Fibroblast of lung (primary cell): Measurements from ENCODE around the gene HAGH. TPM values are rescaled to one million over a fixed set of nuclear protein-coding genes. Genes with fewer than 3 reads are reported as not detected.

Experiments used
- DNase-seq, 2 donors: peaks; one replicate each; pipeline versions ENCODE4 v3.0.0 to v3.0.0-alpha.2; 2010; ENCODE audit warnings: low read depth in 2 of 2
- H2AFZ ChIP-seq: 2 replicates; pipeline ENCODE4 v1.5.1; 2012; ENCODE audit warnings: low read length, control low read depth, inconsistent platforms
- H3K27ac ChIP-seq: 2 replicates; pipeline ENCODE4 v1.5.1; 2011; ENCODE audit warnings: low read length, control low read depth; ENCODE audit not compliant: insufficient read depth
- H3K27me3 ChIP-seq: 2 replicates; pipeline ENCODE4 v1.5.1; 2011; ENCODE audit warnings: mild to moderate bottlenecking, low read length; ENCODE audit not compliant: control insufficient read depth, insufficient read depth
- H3K36me3 ChIP-seq: 2 replicates; pipeline ENCODE4 v1.5.1; 2011; ENCODE audit warnings: low read length; ENCODE audit not compliant: control insufficient read depth, insufficient read depth
- H3K4me1 ChIP-seq: 2 replicates; pipeline ENCODE4 v1.5.1; 2011; ENCODE audit warnings: low read length; ENCODE audit not compliant: control insufficient read depth, insufficient read depth; ENCODE audit errors: extremely low read depth
- H3K4me2 ChIP-seq: 2 replicates; pipeline ENCODE4 v1.5.1; 2011; ENCODE audit warnings: low read length, control low read depth; ENCODE audit not compliant: insufficient read depth; ENCODE audit errors: extremely low read depth
- H3K4me3 ChIP-seq, 4 experiments: fragments of 200-600 bp in 1 of 4; sonication (generic) in 1 of 4; replicated peaks in 1 of 4; 2 replicates each; pipeline ENCODE4 v1.5.1; 2011 to 2016; ENCODE audit warnings: low read length in 4 of 4, low read depth in 3 of 4, mild to moderate bottlenecking in 3 of 4, control low read depth in 2 of 4, inconsistent platforms in 1 of 4, mixed read lengths in 1 of 4; ENCODE audit not compliant: insufficient read depth in 1 of 4; ENCODE audit errors: control extremely low read depth in 1 of 4
- H3K79me2 ChIP-seq: 2 replicates; pipeline ENCODE4 v1.5.1; 2012; ENCODE audit warnings: mild to moderate bottlenecking, low read length, inconsistent platforms; ENCODE audit not compliant: control insufficient read depth, insufficient read depth
- H3K9ac ChIP-seq: 2 replicates; pipeline ENCODE4 v1.5.1; 2011; ENCODE audit warnings: mild to moderate bottlenecking, low read length, control low read depth; ENCODE audit not compliant: insufficient read depth
- H3K9me3 ChIP-seq: 2 replicates; pipeline ENCODE4 v1.5.1; 2012; ENCODE audit warnings: low read depth, low read length; ENCODE audit not compliant: control insufficient read depth, insufficient read depth
- H4K20me1 ChIP-seq: 2 replicates; pipeline ENCODE4 v1.5.1; 2011; ENCODE audit warnings: low read length; ENCODE audit not compliant: control insufficient read depth, insufficient read depth; ENCODE audit errors: extremely low read depth
- CTCF ChIP-seq, 2 donors: IDR thresholded peaks in 1 of 2; conservative IDR thresholded peaks in 1 of 2; 1 replicate in 1 of 2; 2 replicates in 1 of 2; pipeline ENCODE4 v1.5.1; 2011 to 2012; ENCODE audit warnings: low read length in 2 of 2, control low read depth in 1 of 2, inconsistent platforms in 1 of 2, low read depth in 1 of 2, mild to moderate bottlenecking in 1 of 2
- EZH2 ChIP-seq: IDR thresholded peaks from 2 replicates; pipeline ENCODE4 v1.5.1; 2012; ENCODE audit warnings: low read length, control low read depth, mild to moderate bottlenecking; ENCODE audit errors: missing control alignments
- polyA plus RNA-seq, 2 donors: library from polyadenylated mRNA; depleted of rRNA in 1 of 2; stranded (reverse) in 1 of 2; unstranded in 1 of 2; fragments of >200 nt; gene quantifications; 2 replicates each; pipeline ENCODE4 v1.2.1, GENCODE V29; 2011 to 2012; ENCODE audit warnings: missing spikeins in 1 of 2
- total RNA-seq: library from RNA; depleted of rRNA; stranded (reverse); fragments of >200 nt; gene quantifications from 2 replicates; pipeline ENCODE4 v1.2.1, GENCODE V29; 2014

Gene HAGH
- total and polyA plus RNA-seq, 2 donors (not counting 1 experiment from before 2014, with no cell fraction given): 18.4 to 47.4 TPM

- TF ChIP-seq CTCF (conservative IDR thresholded peaks at IDR 0.05 in 1 of 2, IDR thresholded peaks at IDR 0.05 in 1 of 2; ENCODE audit: low read depth in 1 of 2, low read length in 2 of 2): no peak
- no peak for TF ChIP-seq EZH2
- Histone ChIP-seq H3K79me2 (no peaks in the 10 kb centered on the region), H3K36me3 (peaks cover 5% of the 10 kb centered on the region), H3K27me3 (no peaks in the 10 kb centered on the region), H3K9me3 (no peaks in the 10 kb centered on the region), H3K27ac (no peak overlapping the region), H3K4me3 (no peak overlapping the region), H3K4me2 (no peak overlapping the region), H3K4me1 (peaks cover 3% of the 10 kb centered on the region), H2AFZ (no peak overlapping the region), H4K20me1 (no peaks in the 10 kb centered on the region), H3K9ac (no peak overlapping the region)
- DNase-seq: no peak
Measured at GRCh38 chr16:1809281-1809801, 17.3 kb downstream of the HAGH start.

GRCh38 chr16:1808691-1809090, 17.9 kb downstream of the HAGH start:
- Histone ChIP-seq H3K4me1 (peaks cover 3% of the 10 kb centered on the region), H4K20me1 (no peaks in the 10 kb centered on the region), H3K9ac (no peak overlapping the region), H2AFZ (no peak overlapping the region), H3K4me2 (no peak overlapping the region), H3K4me3 (no peak overlapping the region), H3K36me3 (peaks cover 5% of the 10 kb centered on the region), H3K27me3 (no peaks in the 10 kb centered on the region), H3K79me2 (no peaks in the 10 kb centered on the region), H3K27ac (no peak overlapping the region), H3K9me3 (no peaks in the 10 kb centered on the region)
- TF ChIP-seq EZH2 (no peak), CTCF (conservative IDR thresholded peaks at IDR 0.05 in 1 of 2, IDR thresholded peaks at IDR 0.05 in 1 of 2; ENCODE audit: low read depth in 1 of 2, low read length in 2 of 2) (no peak)
- no peak for DNase-seq

- no peaks in the 10 kb centered on the region for H4K20me1 ChIP-seq
- H3K79me2 ChIP-seq: no peaks in the 10 kb centered on the region
- no peak overlapping the region for H2AFZ ChIP-seq
- peaks cover 5% of the 10 kb centered on the region for H3K36me3 ChIP-seq
- H3K4me1 ChIP-seq: no peaks in the 10 kb centered on the region
- no peak overlapping the region for H3K4me2 ChIP-seq
- no peak overlapping the region for H3K27ac ChIP-seq
- no peak for TF ChIP-seq CTCF (conservative IDR thresholded peaks at IDR 0.05 in 1 of 2, IDR thresholded peaks at IDR 0.05 in 1 of 2; ENCODE audit: low read depth in 1 of 2, low read length in 2 of 2)
- no peak for TF ChIP-seq EZH2
- no peaks in the 10 kb centered on the region for H3K9me3 ChIP-seq
- H3K9ac ChIP-seq: no peak overlapping the region
- no peak for DNase-seq
- H3K27me3 ChIP-seq: no peaks in the 10 kb centered on the region
- H3K4me3 ChIP-seq: no peak overlapping the region
Measured at GRCh38 chr16:1807626-1808025, 19.0 kb downstream of the HAGH start.
